H1 (cell line): ENCODE results near the gene MYLK. TPM values are rescaled to one million over a fixed set of nuclear protein-coding genes. Genes with fewer than 3 reads are reported as not detected.

Source experiments
- CTCF ChIA-PET: fragments of 300-600 bp; sonication (Branson Sonifier 250); formaldehyde crosslinking; loops from one replicate; lab custom pipeline; 2021; ENCODE audit not compliant: partially characterized antibody; lab: Charles Lee
- POLR2A ChIA-PET: fragments of 300-600 bp; sonication (Branson Sonifier 250); formaldehyde crosslinking; loops from one replicate; lab custom pipeline; 2021; ENCODE audit warnings: inconsistent platforms; ENCODE audit not compliant: partially characterized antibody; lab: Charles Lee
- DNase-seq, 2 experiments: peaks; one replicate each; pipeline versions ENCODE4 v3.0.0 to v3.0.0-alpha.2; 2010 to 2022; ENCODE audit warnings: low spot score in 2 of 2, low read depth in 1 of 2, mixed read lengths in 1 of 2
- FAIRE-seq: peaks from 2 replicates; lab custom pipeline; 2011; peaks lifted over from hg19 to GRCh38; lab: Jason Lieb, UNC
- H2AFZ ChIP-seq: 2 replicates; pipeline ENCODE4 v1.8.1; 2012; ENCODE audit warnings: low read length, inconsistent platforms
- H2AK5ac ChIP-seq: 2 replicates; pipeline ENCODE4 v1.6.1; 2013; ENCODE audit warnings: low read depth, low read length
- H2BK120ac ChIP-seq: replicated peaks from 2 replicates; pipeline ENCODE3; 2013; ENCODE audit warnings: low read depth, low read length, inconsistent platforms
- H2BK12ac ChIP-seq: 2 replicates; pipeline ENCODE4 v1.6.1; 2013; ENCODE audit warnings: low read depth, low read length
- H2BK15ac ChIP-seq: 2 replicates; pipeline ENCODE4 v1.6.1; 2013; ENCODE audit warnings: low read length
- H2BK20ac ChIP-seq: 2 replicates; pipeline ENCODE4 v1.6.1; 2013; ENCODE audit warnings: low read length
- H2BK5ac ChIP-seq: 2 replicates; pipeline ENCODE4 v1.6.1; 2013; ENCODE audit warnings: low read depth, low read length
- H3K14ac ChIP-seq: 2 replicates; pipeline ENCODE4 v1.6.1; 2013; ENCODE audit warnings: inconsistent platforms; ENCODE audit not compliant: insufficient read length
- H3K18ac ChIP-seq: 2 replicates; pipeline ENCODE4 v1.6.1; 2013; ENCODE audit warnings: low read length; ENCODE audit errors: extremely low read depth
- H3K23ac ChIP-seq: 2 replicates; pipeline ENCODE4 v1.6.1; 2013; ENCODE audit warnings: inconsistent platforms; ENCODE audit not compliant: insufficient read length
- H3K23me2 ChIP-seq: 2 replicates; pipeline ENCODE4 v1.6.1; 2013; ENCODE audit warnings: low read depth, low read length
- H3K27ac ChIP-seq: 2 replicates; pipeline ENCODE4 v1.6.1; 2011; ENCODE audit warnings: low read depth, low read length, inconsistent platforms
- H3K27me3 ChIP-seq, 4 experiments: replicated peaks in 1 of 4; 1 replicate in 1 of 4; 2 replicates in 3 of 4; pipeline versions ENCODE4 v1.6.1 to v1.8.1; 2011 to 2013; ENCODE audit warnings: low read length in 3 of 4, mild to moderate bottlenecking in 3 of 4, inconsistent platforms in 2 of 4, mixed read lengths in 2 of 4, moderate library complexity in 1 of 4; ENCODE audit not compliant: control insufficient read depth in 3 of 4, insufficient read depth in 3 of 4; ENCODE audit errors: extremely low read depth in 1 of 4
- H3K36me3 ChIP-seq, 4 experiments: 2 replicates each; pipeline versions ENCODE4 v1.6.1 to v1.8.1; 2011 to 2013; ENCODE audit warnings: mild to moderate bottlenecking in 4 of 4, low read length in 3 of 4, moderate library complexity in 2 of 4, control low read depth in 1 of 4, inconsistent platforms in 1 of 4; ENCODE audit not compliant: insufficient read depth in 4 of 4, control insufficient read depth in 2 of 4
- H3K4ac ChIP-seq: replicated peaks from 2 replicates; pipeline ENCODE3; 2013; ENCODE audit warnings: low read length, low read depth, mixed read lengths, inconsistent platforms; ENCODE audit not compliant: insufficient read length
- H3K4me1 ChIP-seq, 4 experiments: replicated peaks in 1 of 4; 1 replicate in 1 of 4; 2 replicates in 3 of 4; pipeline versions ENCODE4 v1.6.1 to v1.8.1; 2011 to 2013; ENCODE audit warnings: low read length in 3 of 4, inconsistent platforms in 2 of 4, mixed read lengths in 1 of 4; ENCODE audit not compliant: insufficient read depth in 4 of 4, control insufficient read depth in 3 of 4
- H3K4me2 ChIP-seq, 2 experiments: 2 replicates each; pipeline versions ENCODE4 v1.6.1 to v1.8.1; 2011 to 2013; ENCODE audit warnings: low read depth in 2 of 2, low read length in 2 of 2, control low read depth in 1 of 2, inconsistent platforms in 1 of 2, mild to moderate bottlenecking in 1 of 2; ENCODE audit not compliant: insufficient read depth in 1 of 2
- H3K4me3 ChIP-seq, 4 experiments: fragments of 200-600, 300-600 bp in 1 of 4; sonication (generic), shearing (Covaris generic), sonication (Bioruptor Twin) in 1 of 4; 2 replicates each; pipeline versions ENCODE4 v1.5.1 to v1.8.1; 2011 to 2016; ENCODE audit warnings: low read length in 4 of 4, low read depth in 3 of 4, control low read depth in 2 of 4, inconsistent platforms in 2 of 4, mild to moderate bottlenecking in 2 of 4, mixed read lengths in 1 of 4, moderate library complexity in 1 of 4; ENCODE audit not compliant: insufficient read depth in 2 of 4; ENCODE audit errors: extremely low read depth in 1 of 4
- H3K56ac ChIP-seq: replicated peaks from 2 replicates; pipeline ENCODE3; 2013; ENCODE audit warnings: low read depth, mild to moderate bottlenecking, mixed read lengths, low read length, inconsistent platforms; ENCODE audit not compliant: insufficient read length
- H3K79me1 ChIP-seq: 2 replicates; pipeline ENCODE4 v1.6.1; 2013; ENCODE audit warnings: low read depth, low read length, control low read depth
- H3K79me2 ChIP-seq, 2 experiments: 2 replicates each; pipeline versions ENCODE4 v1.6.1 to v1.8.1; 2012 to 2013; ENCODE audit warnings: low read length in 2 of 2, mild to moderate bottlenecking in 2 of 2, inconsistent platforms in 1 of 2; ENCODE audit not compliant: insufficient read depth in 2 of 2, control insufficient read depth in 1 of 2
- H3K9ac ChIP-seq, 4 experiments: replicated peaks in 1 of 4; 1 replicate in 1 of 4; 2 replicates in 3 of 4; pipeline versions ENCODE4 v1.6.1 to v1.8.1; 2011 to 2013; ENCODE audit warnings: low read depth in 3 of 4, low read length in 3 of 4, control low read depth in 2 of 4, mild to moderate bottlenecking in 2 of 4, moderate library complexity in 2 of 4, inconsistent platforms in 1 of 4; ENCODE audit errors: extremely low read depth in 1 of 4
- H3K9me3 ChIP-seq, 2 experiments: 2 replicates each; pipeline versions ENCODE4 v1.6.1 to v1.8.1; 2012 to 2013; ENCODE audit warnings: mild to moderate bottlenecking in 2 of 2, moderate library complexity in 2 of 2, control low read depth in 1 of 2, inconsistent platforms in 1 of 2, low read depth in 1 of 2, low read length in 1 of 2, mixed read lengths in 1 of 2; ENCODE audit not compliant: insufficient read depth in 2 of 2
- H4K20me1 ChIP-seq, 2 experiments: replicated peaks in 1 of 2; 2 replicates each; pipeline versions ENCODE3 to v1.8.1; 2011 to 2013; ENCODE audit warnings: inconsistent platforms in 2 of 2, low read length in 2 of 2, mild to moderate bottlenecking in 1 of 2; ENCODE audit not compliant: insufficient read depth in 2 of 2, control insufficient read depth in 1 of 2
- H4K5ac ChIP-seq: 2 replicates; pipeline ENCODE4 v1.6.1; 2013; ENCODE audit warnings: low read length, low read depth, mixed read lengths, inconsistent platforms; ENCODE audit not compliant: insufficient read length
- H4K8ac ChIP-seq: 2 replicates; pipeline ENCODE4 v1.8.0; 2013; ENCODE audit warnings: mild to moderate bottlenecking, moderate library complexity, low read length, inconsistent platforms; ENCODE audit not compliant: insufficient read depth; ENCODE audit errors: extremely low read depth
- H4K91ac ChIP-seq: replicated peaks from 2 replicates; pipeline ENCODE3; 2013; ENCODE audit warnings: low read length, mixed read lengths, inconsistent platforms; ENCODE audit not compliant: insufficient read length
- BACH1 ChIP-seq: IDR thresholded peaks from 2 replicates; pipeline ENCODE4 v1.6.1; 2012; ENCODE audit warnings: low read length, improper control_type of control experiment
- CHD2 ChIP-seq: IDR thresholded peaks from 2 replicates; pipeline ENCODE4 v1.6.1; 2012; ENCODE audit warnings: low read length, improper control_type of control experiment
- HDAC2 ChIP-seq, 2 experiments: fragments of 300-600 bp in 1 of 2; sonication (generic) in 1 of 2; IDR thresholded peaks; 2 replicates each; pipeline ENCODE4 v1.6.1; 2011 to 2012; ENCODE audit warnings: low read depth in 2 of 2, low read length in 2 of 2, mild to moderate bottlenecking in 2 of 2, moderate library complexity in 2 of 2, borderline replicate concordance in 1 of 2, inconsistent platforms in 1 of 2
- JUND ChIP-seq: IDR thresholded peaks from 2 replicates; pipeline ENCODE4 v1.6.1; 2011; ENCODE audit warnings: mild to moderate bottlenecking, improper control_type of control experiment, low read length
- KDM1A ChIP-seq: fragments of 200-600, 300-600 bp; sonication (generic); IDR thresholded peaks from 2 replicates; pipeline ENCODE4 v1.7.1; 2016; ENCODE audit warnings: mild to moderate bottlenecking, low read length, borderline replicate concordance
- KDM5A ChIP-seq: fragments of 200-600 bp; IDR thresholded peaks from 2 replicates; pipeline ENCODE4 v1.7.1; 2012; ENCODE audit warnings: mild to moderate bottlenecking, low read length, inconsistent platforms, mixed read lengths
- MAFK ChIP-seq: IDR thresholded peaks from 2 replicates; pipeline ENCODE4 v1.6.1; 2012; ENCODE audit warnings: low read depth, mild to moderate bottlenecking, improper control_type of control experiment, low read length
- NANOG ChIP-seq: IDR thresholded peaks from 2 replicates; pipeline ENCODE4 v1.6.1; 2011; ENCODE audit warnings: low read length, low read depth, mild to moderate bottlenecking, inconsistent platforms; ENCODE audit not compliant: insufficient read depth, poor library complexity, severe bottlenecking
- POLR2A ChIP-seq, 2 experiments: IDR thresholded peaks; 1 replicate in 1 of 2; 2 replicates in 1 of 2; pipeline ENCODE4 v1.6.1; 2011; ENCODE audit warnings: low read depth in 2 of 2, low read length in 2 of 2, mild to moderate bottlenecking in 2 of 2; ENCODE audit errors: control extremely low read depth in 1 of 2
- RAD21 ChIP-seq, 2 experiments: IDR thresholded peaks in 1 of 2; conservative IDR thresholded peaks in 1 of 2; 2 replicates each; pipeline ENCODE4 v1.6.1; 2011; ENCODE audit warnings: low read depth in 2 of 2, low read length in 2 of 2, improper control_type of control experiment in 1 of 2, inconsistent platforms in 1 of 2, mild to moderate bottlenecking in 1 of 2, moderate library complexity in 1 of 2
- SIRT6 ChIP-seq: IDR thresholded peaks from one replicate; pipeline ENCODE4 v1.7.1; 2012; ENCODE audit warnings: low read length, inconsistent platforms
- SRF ChIP-seq: IDR thresholded peaks from 2 replicates; pipeline ENCODE4 v1.6.1; 2011; ENCODE audit warnings: mild to moderate bottlenecking, low read depth, low read length, moderate library complexity
- TBP ChIP-seq: IDR thresholded peaks from 2 replicates; pipeline ENCODE4 v1.6.1; 2011; ENCODE audit warnings: low read depth, low read length, improper control_type of control experiment
- TEAD4 ChIP-seq: IDR thresholded peaks from 2 replicates; pipeline ENCODE4 v1.6.1; 2012; ENCODE audit warnings: low read depth, low read length, inconsistent platforms, mixed read lengths
- WGBS, 2 experiments: shearing (Covaris generic) in 1 of 2; methylation state at CpG; one replicate each; pipeline versions ENCODE4 v1.1.6 to v1.1.7; 2013 to 2015; ENCODE audit warnings: low lambda C conversion rate in 2 of 2, mixed read lengths in 2 of 2, inconsistent platforms in 1 of 2, low coverage in 1 of 2, missing lambda C conversion rate in 1 of 2; ENCODE audit not compliant: insufficient replicate concordance in 2 of 2, insufficient coverage in 1 of 2, insufficient read length in 1 of 2; ENCODE audit errors: extremely low coverage in 1 of 2, missing lambda C conversion rate in 1 of 2; 5-methylcytosine and 5-hydroxymethylcytosine counted together
- polyA plus RNA-seq, 7 experiments: library from polyadenylated mRNA; depleted of rRNA in 3 of 7; stranded (reverse) in 5 of 7; unstranded in 2 of 7; fragments of >200 nt in 5 of 7; fragments of 200-250 nt in 2 of 7; gene quantifications; 1 replicate in 5 of 7; 2 replicates in 1 of 7; 4 replicates in 1 of 7; pipeline versions ENCODE4 v1.2.1 to v1.2.3, GENCODE V29; 2011 to 2013; ENCODE audit warnings: missing spikeins in 2 of 7, mixed read lengths in 2 of 7
- total RNA-seq: library from RNA; stranded (reverse); fragmentation: NEBNext Ultra II Directional; extraction: Animal tissue kit (Norgen Biotek cat#: 25700); gene quantifications from 2 replicates; pipeline ENCODE4 v1.2.1, GENCODE V29; 2021
- TF ChIP-seq, protein P1 (sequence below): IDR thresholded peaks from 2 replicates; pipeline ENCODE4 v1.6.1; 2011; ENCODE audit warnings: low read depth, mild to moderate bottlenecking, low read length; ENCODE audit not compliant: insufficient read depth

Gene MYLK
- total and polyA plus RNA-seq, 2 of the 8 experiments (the other 6 are each of a cell fraction or from before 2014, with no cell fraction given), result 11.6 to 21.3 TPM

DNA sequence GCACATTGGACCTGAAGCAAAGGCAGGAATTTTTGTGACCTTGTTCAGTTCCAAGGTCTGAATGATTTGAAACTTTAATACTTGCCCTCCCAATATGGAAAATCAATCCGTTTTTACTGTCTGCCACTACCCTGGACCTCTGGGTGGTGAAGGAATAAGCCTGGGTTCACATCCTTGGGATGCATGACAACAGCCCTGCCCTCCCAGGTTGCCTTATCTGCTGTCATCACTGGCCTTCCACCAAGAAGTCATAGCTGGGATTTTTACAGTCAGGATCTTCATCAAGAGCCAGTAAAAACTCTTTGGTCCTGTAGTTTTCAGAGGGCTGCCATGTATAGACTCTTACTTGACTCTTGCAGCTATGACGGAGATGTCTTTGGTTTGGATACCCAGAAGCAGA, 128.6 kb downstream of the MYLK start:
- H3K56ac ChIP-seq, result no peak overlapping the region
- H2BK12ac ChIP-seq, result no peak overlapping the region
- no peak overlapping the region for H3K23ac ChIP-seq
- H3K27me3 ChIP-seq, result no peaks in the 10 kb centered on the region
- H2BK120ac ChIP-seq, result no peak overlapping the region
- H3K18ac ChIP-seq, result no peak overlapping the region
- H3K14ac ChIP-seq, result no peak overlapping the region
- no peak overlapping the region for H3K4ac ChIP-seq
- WGBS, 2 experiments, result 83% methylated on average over 2 of the region's 2 CpGs; no CpG with 5 or more reads in 1 of the 2 experiments
- no peak overlapping the region for H2BK20ac ChIP-seq
- no peaks in the 10 kb centered on the region for H3K23me2 ChIP-seq
- H4K20me1 ChIP-seq, result no peaks in the 10 kb centered on the region
- H4K8ac ChIP-seq, result no peak overlapping the region
- H2AK5ac ChIP-seq, result no peak overlapping the region
- H3K79me2 ChIP-seq, result no peaks in the 10 kb centered on the region
- H3K4me3 ChIP-seq, result no peak overlapping the region
- FAIRE-seq (no peak), DNase-seq (no peak)
- no peak overlapping the region for H3K4me2 ChIP-seq
- CTCF ChIA-PET, result interaction anchor here (0.6 to 1.8 kb wide), 4 partner anchors 32 to 571 kb away, joined by 3 to 9 read pairs (median 5); no protein-coding TSS in a partner anchor
- H2BK5ac ChIP-seq, result no peak overlapping the region
- H3K36me3 ChIP-seq, result no peaks in the 10 kb centered on the region
- POLR2A ChIA-PET, result no interaction called here
- H4K5ac ChIP-seq, result no peak overlapping the region
- H3K79me1 ChIP-seq, result no peaks in the 10 kb centered on the region
- no peak overlapping the region for H2BK15ac ChIP-seq
- H3K4me1 ChIP-seq, result 0 out of 7 replicates have a peak, but pooled peaks cover 0 to 2% (median 0%) of the 10 kb centered on the region in 4 experiments
- H3K9me3 ChIP-seq, result no peaks in the 10 kb centered on the region
- H3K27ac ChIP-seq, result no peak overlapping the region
- no peak overlapping the region for H3K9ac ChIP-seq
- no peak overlapping the region for H4K91ac ChIP-seq
- H2AFZ ChIP-seq, result no peak overlapping the region
- TF ChIP-seq MAFK (no peak), TBP (no peak), CHD2 (no peak), NANOG (no peak), JUND (no peak), HDAC2 (IDR thresholded peaks at IDR 0.05; ENCODE audit: borderline replicate concordance in 1 of 2, low read depth in 2 of 2, low read length in 2 of 2) (no peak), TEAD4 (no peak), SIRT6 (no peak), KDM5A (no peak), SRF (no peak), POLR2A (IDR thresholded peaks at IDR 0.05; ENCODE audit: control extremely low read depth in 1 of 2, low read depth in 2 of 2, low read length in 2 of 2) (no peak), BACH1 (no peak), RAD21 (IDR thresholded peaks at IDR 0.05 in 1 of 2, conservative IDR thresholded peaks at IDR 0.05 in 1 of 2; ENCODE audit: low read depth in 2 of 2, low read length in 2 of 2) (no peak), KDM1A (no peak)
- TF ChIP-seq, protein P1, sequence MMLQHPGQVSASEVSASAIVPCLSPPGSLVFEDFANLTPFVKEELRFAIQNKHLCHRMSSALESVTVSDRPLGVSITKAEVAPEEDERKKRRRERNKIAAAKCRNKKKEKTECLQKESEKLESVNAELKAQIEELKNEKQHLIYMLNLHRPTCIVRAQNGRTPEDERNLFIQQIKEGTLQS, result no peak
